NCI-H146 (cell line): Measurements from ENCODE around the gene AIRE.
"Not testable (repeated sequence)": the region's sequence is repeated elsewhere in the genome, so short reads cannot be mapped to it uniquely, and the experiment has no call there.

ENCODE experiments used
- DNase-seq: peaks from one replicate; lab custom pipeline; 2025; lab: John Stamatoyannopoulos, UW

The AIRE gene

DNA sequence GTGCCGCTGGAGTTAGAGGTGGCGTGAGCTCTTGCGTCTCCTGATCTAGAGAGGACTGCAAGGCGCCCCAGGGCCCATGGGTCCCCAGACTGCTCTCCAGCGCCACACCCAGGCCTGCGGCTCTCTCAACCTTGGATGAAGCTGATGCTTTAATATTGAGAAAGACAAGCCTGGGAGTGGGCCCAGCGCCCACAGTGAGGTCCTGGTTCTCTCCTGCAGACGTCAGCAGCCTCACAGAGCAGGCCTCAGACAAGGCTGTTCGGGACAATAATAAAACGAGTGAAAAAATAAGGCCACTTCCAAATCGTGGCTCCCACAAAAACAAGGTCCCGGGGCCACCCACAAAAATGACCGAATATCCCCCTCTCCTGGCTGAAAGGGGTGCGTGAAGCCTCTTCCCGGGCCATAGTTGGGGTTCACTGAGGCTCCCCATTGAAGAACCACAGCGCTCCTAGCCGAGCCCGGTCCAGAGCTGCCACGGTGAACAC lies 18.0 kb upstream of the AIRE start:
- DNase-seq, result no peak

DNA sequence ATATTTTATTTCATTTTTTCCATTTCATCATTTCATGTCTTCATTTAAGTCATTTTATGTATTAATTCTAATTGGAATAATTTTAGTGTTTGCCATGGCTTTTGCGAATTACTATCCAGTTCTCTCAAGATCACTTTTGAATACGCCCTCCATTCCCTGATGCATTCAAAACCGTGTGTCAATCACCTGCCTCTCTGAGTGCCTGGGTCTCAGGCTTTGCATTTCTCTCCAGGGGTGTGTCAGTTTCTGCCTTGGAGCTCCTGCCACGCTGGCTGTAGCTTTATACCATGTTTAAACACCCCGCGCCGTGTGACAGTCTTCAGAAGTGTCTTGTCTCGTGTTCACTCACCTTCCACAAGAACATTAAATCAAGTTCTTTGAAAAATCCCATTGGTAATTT lies 16.6 kb upstream of the AIRE start:
- DNase-seq, result no peak

DNA sequence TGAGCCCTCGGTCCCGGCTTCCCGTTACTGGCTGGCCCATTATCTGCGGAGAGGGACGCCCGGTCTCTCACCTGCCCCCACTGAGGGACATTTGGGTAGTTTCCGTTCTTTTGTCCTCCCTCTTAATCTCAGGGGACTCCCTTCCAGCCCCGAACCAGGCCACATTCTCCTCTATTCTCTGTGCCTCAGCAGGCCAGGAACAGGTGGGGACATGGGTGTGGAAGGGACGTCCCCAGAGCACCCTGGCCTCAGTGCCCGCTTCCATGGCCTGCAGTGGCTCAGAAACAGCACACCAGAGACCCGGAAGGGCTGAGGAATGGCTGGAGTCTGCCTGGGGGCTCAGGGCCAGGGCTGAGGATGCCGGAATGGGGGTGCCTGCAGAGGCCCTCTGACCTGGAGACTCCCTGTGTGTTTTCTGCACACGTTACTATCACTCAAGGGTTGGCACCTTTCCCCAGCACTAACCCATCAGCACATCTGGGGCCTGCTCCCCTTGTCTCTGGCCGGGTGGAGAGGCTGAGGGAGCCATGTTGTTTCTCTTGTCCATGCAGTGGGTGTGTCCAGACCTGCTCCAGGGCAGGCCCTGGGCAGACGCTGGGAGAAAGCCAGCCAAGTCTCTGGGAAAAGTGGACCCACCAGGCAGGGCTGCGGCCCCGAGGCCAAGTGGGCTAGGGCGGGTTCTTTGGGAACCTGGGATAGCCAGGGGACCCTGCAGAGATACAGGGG lies 14.0 kb upstream of the AIRE start:
- DNase-seq, result no peak

GRCh38 chr21:44272284-44272858 lies 13.3 kb upstream of the AIRE start:
- DNase-seq, result no peak

GRCh38 chr21:44273046-44273445 lies 12.6 kb upstream of the AIRE start:
- DNase-seq, result no peak

DNA sequence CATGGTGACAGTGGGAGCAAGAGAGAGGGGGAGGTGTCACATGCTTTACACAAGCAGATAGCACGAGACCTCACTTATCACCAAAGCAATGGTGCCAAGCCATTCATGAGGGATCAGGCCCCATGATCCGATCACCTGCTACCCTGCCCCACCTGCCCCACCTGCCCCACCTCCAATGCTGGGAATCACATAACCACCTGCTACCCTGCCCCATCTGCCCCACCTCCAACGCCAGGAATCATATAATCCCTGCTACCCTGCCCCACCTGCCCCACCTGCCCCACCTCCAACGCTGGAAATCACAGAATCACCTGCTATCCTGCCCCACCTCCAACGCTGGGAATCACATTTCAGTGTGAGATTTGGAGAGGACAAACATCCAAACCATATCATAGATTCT lies 10.6 kb upstream of the AIRE start:
- DNase-seq, result peak; percentile 28

GRCh38 chr21:44279354-44280260 lies 6.1 kb upstream of the AIRE start:
- DNase-seq, result peak; percentile 69

GRCh38 chr21:44281801-44282200 lies 3.9 kb upstream of the AIRE start:
- DNase-seq, result no peak

- DNase-seq, result no peak
Observed at GRCh38 chr21:44282370-44282769, 3.3 kb upstream of the AIRE start.

GRCh38 chr21:44283211-44283785 lies 2.4 kb upstream of the AIRE start:
- DNase-seq, result not testable (repeated sequence)

- DNase-seq, result no peak
Observed at GRCh38 chr21:44283948-44284347, 1.7 kb upstream of the AIRE start.

DNA sequence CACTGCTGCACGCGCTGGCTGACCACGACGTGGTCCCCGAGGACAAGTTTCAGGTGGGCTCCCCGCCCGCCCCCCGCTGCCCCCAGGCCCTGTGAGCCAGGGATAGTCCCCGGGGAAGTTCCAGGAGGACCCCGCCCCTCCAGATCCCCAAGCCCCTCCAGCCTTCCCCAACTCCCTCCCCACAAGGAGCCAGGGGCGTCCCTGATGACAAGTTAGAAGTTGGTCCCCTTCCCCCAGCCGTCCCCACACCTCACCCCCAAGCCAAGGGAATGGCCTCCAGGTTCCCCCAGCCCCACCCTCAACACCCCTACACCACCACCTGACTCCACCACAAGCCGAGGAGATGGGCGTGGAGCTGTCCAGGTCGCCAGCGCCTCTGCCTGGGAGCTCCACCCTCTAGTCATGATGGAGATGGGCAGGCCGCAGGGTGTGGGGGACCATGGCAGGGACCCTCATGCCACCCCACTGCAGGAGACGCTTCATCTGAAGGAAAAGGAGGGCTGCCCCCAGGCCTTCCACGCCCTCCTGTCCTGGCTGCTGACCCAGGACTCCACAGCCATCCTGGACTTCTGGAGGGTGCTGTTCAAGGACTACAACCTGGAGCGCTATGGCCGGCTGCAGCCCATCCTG lies 525 bp downstream of the AIRE start:
- no peak for DNase-seq

DNA sequence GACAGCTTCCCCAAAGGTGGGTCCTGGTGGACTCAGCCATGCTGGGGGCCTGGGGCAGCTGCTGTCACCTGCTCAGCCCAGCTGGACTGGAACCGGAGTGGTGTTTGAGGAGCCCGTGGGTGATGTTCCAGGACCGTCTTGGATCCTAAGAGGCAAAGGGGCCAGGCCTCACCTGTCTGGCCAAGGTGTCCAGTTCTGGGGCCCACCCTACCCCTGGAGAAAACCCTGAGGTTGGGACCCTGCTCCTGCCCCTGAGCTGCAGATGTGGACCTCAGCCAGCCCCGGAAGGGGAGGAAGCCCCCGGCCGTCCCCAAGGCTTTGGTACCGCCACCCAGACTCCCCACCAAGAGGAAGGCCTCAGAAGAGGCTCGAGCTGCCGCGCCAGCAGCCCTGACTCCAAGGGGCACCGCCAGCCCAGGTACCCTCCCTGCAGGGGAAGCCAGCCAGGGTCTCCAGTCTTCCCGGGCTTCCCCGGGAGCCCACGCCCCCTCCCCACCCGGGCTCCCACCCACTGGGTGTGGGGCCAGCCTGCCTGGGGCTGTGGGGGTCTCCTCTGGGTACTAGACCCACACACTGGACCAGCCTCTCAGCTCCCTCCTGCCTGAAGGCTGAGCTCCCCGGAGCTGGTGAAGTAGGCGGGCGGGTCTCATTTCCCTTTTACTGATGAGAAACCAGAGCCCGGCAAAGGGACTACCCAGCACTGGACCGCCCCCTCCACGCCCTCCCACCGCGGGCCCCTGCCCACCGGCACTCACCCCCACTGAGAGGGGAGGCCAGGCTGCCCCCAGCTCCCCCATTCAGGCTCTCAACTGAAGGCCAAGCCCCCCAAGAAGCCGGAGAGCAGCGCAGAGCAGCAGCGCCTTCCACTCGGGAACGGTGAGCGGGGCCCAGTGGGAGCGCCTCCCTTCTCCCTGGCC lies 1.3 kb downstream of the AIRE start:
- no peak for DNase-seq

- DNase-seq, result no peak
Observed at GRCh38 chr21:44288251-44289110, 2.8 kb downstream of the AIRE start.

GRCh38 chr21:44289381-44290010 lies 3.8 kb downstream of the AIRE start:
- no peak for DNase-seq

- DNase-seq, result no peak
Observed at GRCh38 chr21:44290327-44291077, 4.8 kb downstream of the AIRE start.

DNA sequence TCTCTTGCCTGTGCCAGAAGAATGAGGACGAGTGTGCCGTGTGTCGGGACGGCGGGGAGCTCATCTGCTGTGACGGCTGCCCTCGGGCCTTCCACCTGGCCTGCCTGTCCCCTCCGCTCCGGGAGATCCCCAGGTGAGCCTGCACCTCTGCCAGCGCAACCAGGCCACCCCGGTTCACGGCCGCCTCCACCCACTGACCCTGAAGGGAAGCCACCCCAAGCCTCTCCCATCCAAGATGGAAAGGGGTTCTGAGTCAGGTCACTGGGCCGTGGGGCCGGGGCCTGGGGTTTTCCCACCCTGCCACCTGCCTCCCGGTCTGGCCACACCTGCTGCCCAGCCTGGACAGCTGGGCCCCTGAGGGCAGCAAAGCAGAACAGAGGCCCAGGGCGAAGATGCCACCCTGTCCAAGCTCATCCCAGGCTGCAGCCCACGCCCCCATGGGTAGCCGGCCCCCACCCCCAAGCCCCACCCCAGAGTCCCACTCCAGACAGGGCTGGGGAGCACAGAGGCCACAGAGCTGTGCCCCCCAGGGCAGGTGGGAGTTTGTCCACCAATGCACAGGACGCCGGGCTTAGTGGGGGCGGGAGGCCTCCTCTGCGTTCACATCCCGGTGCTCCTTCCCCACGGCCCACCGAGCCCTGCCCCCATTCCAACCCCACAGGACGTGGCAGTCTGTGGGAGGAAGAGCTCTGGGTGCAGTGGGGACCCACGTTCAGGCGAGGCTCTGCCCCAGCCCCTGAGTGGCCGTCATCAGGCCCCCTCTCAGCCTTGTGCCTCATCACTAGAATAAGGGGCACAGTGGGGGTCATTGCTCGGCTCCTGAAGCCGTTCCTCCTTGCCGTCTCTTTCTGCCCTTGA lies 5.6 kb downstream of the AIRE start:
- no peak for DNase-seq
